HepG2 (cell line): ENCODE data around the gene ARID3C. TPM values are rescaled to one million over a fixed set of nuclear protein-coding genes. Genes with fewer than 3 reads are reported as not detected.

Source experiments
- ATAC-seq: fragments of 200-7000 bp; cut with Tn5 transposase; 3 replicates; pipeline ENCODE4 v1.9.1; 2020; ENCODE audit warnings: mild to moderate bottlenecking, moderate library complexity
- BruUV-seq: library from RNA; stranded (reverse); fragments of 400-500 nt; replicated peaks from 2 replicates; lab custom pipeline; 2021; lab: Mats Ljungman, UMichigan
- CTCF ChIA-PET: fragments of 300-600 bp; formaldehyde crosslinking; extraction: SDS; loops from one replicate; lab custom pipeline; 2021; ENCODE audit warnings: low total read pairs, inconsistent platforms, low intra/inter-chr PET ratio; lab: Yijun Ruan, JAX
- POLR2A ChIA-PET: fragments of 350-600 bp; sonication (Branson Sonifier 250); formaldehyde crosslinking; loops from one replicate; lab custom pipeline; 2020; ENCODE audit warnings: antibody characterized with exemption, inconsistent platforms; lab: Yijun Ruan, JAX
- DNase-seq: peaks from one replicate; pipeline ENCODE4 v3.0.0-alpha.2; 2015; ENCODE audit warnings: low spot score
- FAIRE-seq: peaks from 3 replicates; lab custom pipeline; 2011; peaks lifted over from hg19 to GRCh38; lab: Jason Lieb, UNC
- H2AFZ ChIP-seq: one replicate; pipeline ENCODE4 v1.6.1; 2011; ENCODE audit warnings: low read length, inconsistent platforms
- H3K27ac ChIP-seq: fragments of 300-600 bp; 3 replicates; pipeline ENCODE4 v1.8.0; 2011; ENCODE audit warnings: mixed run types, mild to moderate bottlenecking, mixed read lengths, low read length, inconsistent platforms; ENCODE audit not compliant: insufficient read depth; ENCODE audit errors: extremely low read length
- H3K27me3 ChIP-seq, 2 experiments: fragments of 200-600 bp in 1 of 2; 2 replicates in 1 of 2; 3 replicates in 1 of 2; pipeline versions ENCODE4 v1.6.0 to v1.8.0; 2011; ENCODE audit warnings: low read length in 2 of 2, mild to moderate bottlenecking in 2 of 2, moderate library complexity in 2 of 2, inconsistent platforms in 1 of 2; ENCODE audit not compliant: insufficient read depth in 2 of 2, control insufficient read depth in 1 of 2
- H3K36me3 ChIP-seq, 2 experiments: fragments of 200-600 bp in 1 of 2; replicated peaks in 1 of 2; 2 replicates in 1 of 2; 3 replicates in 1 of 2; pipeline versions ENCODE4 v1.5.1 to v1.8.0; 2011; ENCODE audit warnings: low read length in 2 of 2, inconsistent platforms in 1 of 2; ENCODE audit not compliant: insufficient read depth in 2 of 2, control insufficient read depth in 1 of 2
- H3K4me1 ChIP-seq: 2 replicates; pipeline ENCODE4 v1.5.1; 2012; ENCODE audit warnings: low read length, inconsistent platforms; ENCODE audit not compliant: insufficient read depth
- H3K4me2 ChIP-seq: 2 replicates; pipeline ENCODE4 v1.6.0; 2011; ENCODE audit warnings: low read depth, low read length, inconsistent platforms
- H3K4me3 ChIP-seq, 3 experiments: fragments of 200-600 bp in 1 of 3; sonication (generic), shearing (Covaris generic) in 1 of 3; replicated peaks in 1 of 3; 2 replicates each; pipeline ENCODE4 v1.5.1; 2011 to 2016; ENCODE audit warnings: low read length in 3 of 3, inconsistent platforms in 2 of 3, low read depth in 2 of 3, mild to moderate bottlenecking in 2 of 3, control low read depth in 1 of 3, mixed read lengths in 1 of 3; ENCODE audit not compliant: insufficient read depth in 1 of 3
- H3K79me2 ChIP-seq: one replicate; pipeline ENCODE4 v1.6.1; 2011; ENCODE audit warnings: low read length, inconsistent platforms; ENCODE audit not compliant: insufficient read depth
- H3K9ac ChIP-seq: 2 replicates; pipeline ENCODE4 v1.6.0; 2011; ENCODE audit warnings: mild to moderate bottlenecking, low read depth, low read length, inconsistent platforms; ENCODE audit not compliant: insufficient read depth
- H3K9me3 ChIP-seq: 2 replicates; pipeline ENCODE4 v1.5.1; 2012; ENCODE audit warnings: mild to moderate bottlenecking, low read length
- H4K20me1 ChIP-seq: 2 replicates; pipeline ENCODE4 v1.6.0; 2011; ENCODE audit warnings: inconsistent platforms, mild to moderate bottlenecking, low read length, moderate library complexity; ENCODE audit not compliant: insufficient read depth
- AGO2 ChIP-seq: fragments of 200-400 bp; formaldehyde crosslinking; optimal IDR thresholded peaks from 2 replicates; pipeline ENCODE3; 2017; ENCODE audit warnings: mild to moderate bottlenecking, low read depth, low read length, moderate library complexity
- KMT2B ChIP-seq: IDR thresholded peaks from 2 replicates; pipeline ENCODE4 v1.6.1; 2016; ENCODE audit warnings: missing genetic modification reagents, missing compliant biosample characterization
- MXI1 ChIP-seq: IDR thresholded peaks from 3 replicates; pipeline ENCODE4 v1.6.1; 2012; ENCODE audit warnings: low read depth, low read length, inconsistent platforms, borderline replicate concordance
- POLR2AphosphoS5 ChIP-seq: IDR thresholded peaks from 2 replicates; pipeline ENCODE4 v1.6.1; 2012; ENCODE audit warnings: low read depth, low read length
- RBFOX2 ChIP-seq: fragments of 200-400 bp; formaldehyde crosslinking; IDR thresholded peaks from 2 replicates; pipeline ENCODE4 v1.6.1; 2017; ENCODE audit warnings: low read depth, mild to moderate bottlenecking, low read length
- TRIM24 ChIP-seq: sonication (generic); formaldehyde crosslinking; IDR thresholded peaks from 2 replicates; pipeline ENCODE4 v1.8.0; 2022; ENCODE audit warnings: mild to moderate bottlenecking, missing genetic modification reagents
- ZNF549 ChIP-seq: sonication (generic); formaldehyde crosslinking; IDR thresholded peaks from 2 replicates; pipeline ENCODE4 v1.5.0; 2020; ENCODE audit warnings: missing genetic modification reagents
- WGBS: methylation state at CpG from one replicate; pipeline ENCODE4 v1.1.6; 2017; ENCODE audit warnings: low lambda C conversion rate; 5-methylcytosine and 5-hydroxymethylcytosine counted together
- in situ Hi-C: cut with HindIII; loops from 2 replicates; pipeline ENCODE4 v1.10.0; 2017; ENCODE audit warnings: low pct_unique_long_range_greater_than_20kb; ENCODE audit not compliant: extremely low pct_ligation_motif_present
- intact Hi-C: fragments of 100-400 bp; cut with micrococcal nuclease; formaldehyde crosslinking; loops from one replicate; pipeline ENCODE4 v1.10.0; 2022; ENCODE audit not compliant: unreplicated experiment
- polyA plus RNA-seq, 8 experiments: library from polyadenylated mRNA; depleted of rRNA in 3 of 8; stranded (reverse) in 7 of 8; unstranded in 1 of 8; fragments of >200 nt; fragmentation: Illumina TruSeq in 4 of 8; extraction: Trizol in 4 of 8; gene quantifications; 2 replicates each; pipeline versions ENCODE4 v1.2.1 to v1.2.3, GENCODE V29; 2011 to 2016; ENCODE audit warnings: low read depth in 4 of 8, missing spikeins in 1 of 8, mixed read lengths in 1 of 8; ENCODE audit not compliant: insufficient read depth in 1 of 8
- total RNA-seq, 5 experiments: library from RNA; depleted of rRNA; stranded (reverse); fragments of >200 nt; fragmentation: Illumina TruSeq; extraction: Trizol; gene quantifications; 2 replicates each; pipeline ENCODE4 v1.2.3, GENCODE V29; 2016; ENCODE audit warnings: low read depth in 1 of 5

The ARID3C gene
- total and polyA plus RNA-seq, 2 of the 13 experiments (the other 11 are each of a cell fraction or from before 2014, with no cell fraction given), result not detected

- in situ Hi-C loops, result no loop called here
- TF ChIP-seq MXI1, result no peak
- 0 out of 2 replicates have a peak, but pooled peaks have one; percentile 16 for TF ChIP-seq RBFOX2
- no peak for TF ChIP-seq KMT2B (CRISPR knock-in tag)
- peak; percentile 21 for TF ChIP-seq AGO2
- no peaks in the 10 kb centered on the region; a peak in 1 of 5 replicates for H3K27me3 ChIP-seq
- no peak overlapping the region for H2AFZ ChIP-seq
- no peak overlapping the region; a peak in 1 of 6 replicates for H3K4me3 ChIP-seq
- ChIA-PET CTCF (no interaction called here), POLR2A (interaction anchor here (1.9 to 6.9 kb wide), 2 partner anchors 10 to 16 kb away, joined by 9 to 100 read pairs; partner anchors contain the start of genes DCTN3 and GALT)
- 96% methylated on average over 11 of the region's 14 CpGs for WGBS
- H3K9ac ChIP-seq, result no peak overlapping the region
- no peak for ATAC-seq
- peaks cover 50% of the 10 kb centered on the region for H3K4me1 ChIP-seq
- no peak for DNase-seq
- intact Hi-C loops, result no loop called here
- peaks cover 3 to 4% of the 10 kb centered on the region in 2 experiments; a peak in 3 of 5 replicates for H3K36me3 ChIP-seq
- H3K79me2 ChIP-seq, result peaks cover 14% of the 10 kb centered on the region
- no peaks in the 10 kb centered on the region for H3K9me3 ChIP-seq
- no peak overlapping the region for H3K27ac ChIP-seq
- no TSS peak for BruUV-seq
- H3K4me2 ChIP-seq, result peak overlapping the region; percentile 51; the same call in 1 of the 2 replicates
- FAIRE-seq, result no peak
- no peaks in the 10 kb centered on the region for H4K20me1 ChIP-seq
Observed at GRCh38 chr9:34635556-34635955, 6.7 kb upstream of the ARID3C start.

- Histone ChIP-seq H2AFZ (no peak overlapping the region), H3K9ac (no peak overlapping the region), H3K4me1 (peaks cover 58% of the 10 kb centered on the region), H3K27me3 (no peaks in the 10 kb centered on the region; a peak in 1 of 5 replicates), H3K9me3 (no peaks in the 10 kb centered on the region), H3K79me2 (peaks cover 14% of the 10 kb centered on the region), H3K36me3 (peaks cover 3 to 4% of the 10 kb centered on the region in 2 experiments; a peak in 3 of 5 replicates), H3K4me3 (no peak overlapping the region), H3K27ac (no peak overlapping the region), H3K4me2 (no peak overlapping the region), H4K20me1 (no peaks in the 10 kb centered on the region)
- in situ Hi-C loops (no loop called here), intact Hi-C loops (loop anchor here (1.0 kb wide), 1 partner anchor 22 kb away; the partner anchor contains the start of gene RPP25L)
- ChIA-PET CTCF (interaction anchor here (0.5 to 4.5 kb wide), 8 partner anchors 12 to 900 kb away, joined by 3 to 54 read pairs (median 7); partner anchors contain the start of genes GALT and RPP25L), POLR2A (interaction anchor here (0.7 to 6.9 kb wide), 6 partner anchors 8 to 28 kb away, joined by 3 to 100 read pairs (median 4); partner anchors contain the start of genes DCTN3, GALT, IL11RA and RPP25L)
- 100% methylated on average over 3 of the region's 3 CpGs for WGBS
- ATAC-seq (no peak), DNase-seq (no peak), FAIRE-seq (no peak)
- BruUV-seq, result TSS peak; percentile 55
- no peak for TF ChIP-seq ZNF549 (CRISPR knock-in tag)
- peak; percentile 17; the same call in 1 of the 2 replicates for TF ChIP-seq POLR2AphosphoS5
- no peak for TF ChIP-seq TRIM24 (CRISPR knock-in tag)
Observed at GRCh38 chr9:34634551-34635248, 5.8 kb upstream of the ARID3C start.
